Measurements from ENCODE around the gene SNRNP40.

- TF ChIP-seq CTCF (IDR thresholded peaks at IDR 0.05) (no peak), ZFX (IDR thresholded peaks at IDR 0.05; ENCODE audit: borderline replicate concordance) (no peak)
These were observed 52.3 kb downstream of the SNRNP40 start for GRCh38 chr1:31244326-31244725.

Data from 22Rv1 (cell line).